BLaER1 (cell line): ENCODE measurements around the gene ZNF277.

Experiments
- H3K27ac ChIP-seq: shearing (Covaris generic); formaldehyde crosslinking; 2 replicates; pipeline ENCODE4 v1.8.1; 2022
- H3K27me3 ChIP-seq: shearing (Covaris generic); formaldehyde crosslinking; 2 replicates; pipeline ENCODE4 v1.8.1; 2022
- H3K36me3 ChIP-seq: shearing (Covaris generic); formaldehyde crosslinking; 2 replicates; pipeline ENCODE4 v1.8.1; 2022
- H3K4me1 ChIP-seq: shearing (Covaris generic); formaldehyde crosslinking; 2 replicates; pipeline ENCODE4 v1.8.1; 2022
- H3K4me2 ChIP-seq: shearing (Covaris generic); formaldehyde crosslinking; 2 replicates; pipeline ENCODE4 v1.8.1; 2022
- H3K4me3 ChIP-seq: shearing (Covaris generic); formaldehyde crosslinking; 2 replicates; pipeline ENCODE4 v1.8.1; 2022
- H3K9ac ChIP-seq: shearing (Covaris generic); formaldehyde crosslinking; 2 replicates; pipeline ENCODE4 v1.8.1; 2022
- H3K9me3 ChIP-seq: shearing (Covaris generic); formaldehyde crosslinking; 2 replicates; pipeline ENCODE4 v1.8.1; 2022
- H4K20me1 ChIP-seq: shearing (Covaris generic); formaldehyde crosslinking; 2 replicates; pipeline ENCODE4 v1.8.1; 2022
- Cebpa-rat ChIP-seq: shearing (Covaris generic); IDR thresholded peaks from 2 replicates; pipeline ENCODE4 v1.8.1; 2022

Gene ZNF277

GRCh38 chr7:112334366-112334765, 127.9 kb downstream of the ZNF277 start:
- H3K4me3 ChIP-seq = no peak overlapping the region
- H3K36me3 ChIP-seq = peaks cover 24% of the 10 kb centered on the region
- no peaks in the 10 kb centered on the region for H3K4me1 ChIP-seq
- TF ChIP-seq Cebpa-rat = no peak
- H3K4me2 ChIP-seq = no peak overlapping the region
- H3K9me3 ChIP-seq = no peaks in the 10 kb centered on the region
- no peaks in the 10 kb centered on the region for H3K27me3 ChIP-seq
- no peak overlapping the region for H3K27ac ChIP-seq
- H3K9ac ChIP-seq = no peak overlapping the region
- H4K20me1 ChIP-seq = no peaks in the 10 kb centered on the region

GRCh38 chr7:112336261-112336660, 129.8 kb downstream of the ZNF277 start:
- Histone ChIP-seq H3K27ac (no peak overlapping the region), H3K36me3 (peaks cover 21% of the 10 kb centered on the region), H3K9ac (no peak overlapping the region), H3K4me1 (no peaks in the 10 kb centered on the region), H3K27me3 (no peaks in the 10 kb centered on the region), H3K9me3 (no peaks in the 10 kb centered on the region), H4K20me1 (no peaks in the 10 kb centered on the region), H3K4me3 (no peak overlapping the region), H3K4me2 (no peak overlapping the region)
- no peak for TF ChIP-seq Cebpa-rat

GRCh38 chr7:112336936-112337576, 130.6 kb downstream of the ZNF277 start:
- TF ChIP-seq Cebpa-rat = no peak
- H4K20me1 ChIP-seq = no peaks in the 10 kb centered on the region
- no peak overlapping the region for H3K9ac ChIP-seq
- no peaks in the 10 kb centered on the region for H3K9me3 ChIP-seq
- no peaks in the 10 kb centered on the region for H3K27me3 ChIP-seq
- H3K36me3 ChIP-seq = peaks cover 28% of the 10 kb centered on the region
- no peak overlapping the region for H3K4me3 ChIP-seq
- H3K27ac ChIP-seq = no peak overlapping the region
- no peak overlapping the region for H3K4me2 ChIP-seq
- H3K4me1 ChIP-seq = no peaks in the 10 kb centered on the region

- no peak overlapping the region for H3K27ac ChIP-seq
- H3K9me3 ChIP-seq = no peaks in the 10 kb centered on the region
- H3K4me1 ChIP-seq = no peaks in the 10 kb centered on the region
- no peak for TF ChIP-seq Cebpa-rat
- H3K4me3 ChIP-seq = no peak overlapping the region
- H3K36me3 ChIP-seq = peaks cover 33% of the 10 kb centered on the region
- no peaks in the 10 kb centered on the region for H4K20me1 ChIP-seq
- H3K27me3 ChIP-seq = no peaks in the 10 kb centered on the region
- no peak overlapping the region for H3K4me2 ChIP-seq
- no peak overlapping the region for H3K9ac ChIP-seq
Measured at GRCh38 chr7:112337892-112338291, 131.4 kb downstream of the ZNF277 start.

- peaks cover 41% of the 10 kb centered on the region for H3K36me3 ChIP-seq
- no peaks in the 10 kb centered on the region for H3K4me1 ChIP-seq
- no peak overlapping the region for H3K4me2 ChIP-seq
- H3K27me3 ChIP-seq = no peaks in the 10 kb centered on the region
- no peak overlapping the region for H3K27ac ChIP-seq
- H3K4me3 ChIP-seq = no peak overlapping the region
- no peaks in the 10 kb centered on the region for H3K9me3 ChIP-seq
- TF ChIP-seq Cebpa-rat = no peak
- H3K9ac ChIP-seq = no peak overlapping the region
- H4K20me1 ChIP-seq = no peaks in the 10 kb centered on the region
Measured at GRCh38 chr7:112338786-112339185, 132.3 kb downstream of the ZNF277 start.

GRCh38 chr7:112341464-112341863, 135.0 kb downstream of the ZNF277 start:
- H3K27ac ChIP-seq = no peak overlapping the region
- H3K36me3 ChIP-seq = peaks cover 58% of the 10 kb centered on the region
- H3K4me1 ChIP-seq = no peaks in the 10 kb centered on the region
- H3K27me3 ChIP-seq = no peaks in the 10 kb centered on the region
- H3K4me3 ChIP-seq = no peak overlapping the region
- no peak overlapping the region for H3K4me2 ChIP-seq
- H3K9me3 ChIP-seq = no peaks in the 10 kb centered on the region
- TF ChIP-seq Cebpa-rat = no peak
- H3K9ac ChIP-seq = no peak overlapping the region
- H4K20me1 ChIP-seq = no peaks in the 10 kb centered on the region

GRCh38 chr7:112346381-112347060, 140.0 kb downstream of the ZNF277 start:
- no peak for TF ChIP-seq Cebpa-rat
- H3K27ac ChIP-seq = no peak overlapping the region
- no peaks in the 10 kb centered on the region for H3K27me3 ChIP-seq
- H3K9me3 ChIP-seq = no peaks in the 10 kb centered on the region
- no peaks in the 10 kb centered on the region for H3K4me1 ChIP-seq
- H3K36me3 ChIP-seq = peaks cover 47% of the 10 kb centered on the region
- H3K4me3 ChIP-seq = no peak overlapping the region
- H3K4me2 ChIP-seq = no peak overlapping the region
- no peak overlapping the region for H3K9ac ChIP-seq
- no peaks in the 10 kb centered on the region for H4K20me1 ChIP-seq

- H3K4me2 ChIP-seq = no peak overlapping the region
- H3K36me3 ChIP-seq = peaks cover 43% of the 10 kb centered on the region
- H3K27me3 ChIP-seq = no peaks in the 10 kb centered on the region
- H3K27ac ChIP-seq = no peak overlapping the region
- H3K4me1 ChIP-seq = no peaks in the 10 kb centered on the region
- no peak for TF ChIP-seq Cebpa-rat
- H4K20me1 ChIP-seq = no peaks in the 10 kb centered on the region
- no peak overlapping the region for H3K4me3 ChIP-seq
- H3K9ac ChIP-seq = no peak overlapping the region
- no peaks in the 10 kb centered on the region for H3K9me3 ChIP-seq
Measured at GRCh38 chr7:112347088-112347487, 140.6 kb downstream of the ZNF277 start.

GRCh38 chr7:112350585-112350984, 144.1 kb downstream of the ZNF277 start:
- no peak for TF ChIP-seq Cebpa-rat

GRCh38 chr7:112356596-112356995, 150.1 kb downstream of the ZNF277 start:
- Histone ChIP-seq H3K4me2 (no peak overlapping the region), H3K4me3 (no peak overlapping the region), H3K4me1 (no peaks in the 10 kb centered on the region), H3K36me3 (no peaks in the 10 kb centered on the region), H3K27ac (no peak overlapping the region), H4K20me1 (no peaks in the 10 kb centered on the region), H3K9me3 (peaks cover 6% of the 10 kb centered on the region; the same call in 1 of the 2 replicates), H3K27me3 (no peaks in the 10 kb centered on the region; the same call in 1 of the 2 replicates), H3K9ac (no peak overlapping the region)
- no peak for TF ChIP-seq Cebpa-rat

More at GRCh38 chr7:112350585-112350984, 144.1 kb downstream of the ZNF277 start:
- H3K4me3 ChIP-seq = no peak overlapping the region
- no peak overlapping the region for H3K27ac ChIP-seq
- H3K36me3 ChIP-seq = peaks cover 15% of the 10 kb centered on the region; the same call in 1 of the 2 replicates
- H4K20me1 ChIP-seq = no peaks in the 10 kb centered on the region
- no peaks in the 10 kb centered on the region for H3K27me3 ChIP-seq
- H3K9ac ChIP-seq = no peak overlapping the region
- H3K4me2 ChIP-seq = no peak overlapping the region
- H3K9me3 ChIP-seq = no peaks in the 10 kb centered on the region
- H3K4me1 ChIP-seq = no peaks in the 10 kb centered on the region
